Suprapubic skin (tissue), 4 donors: ENCODE results near the gene CNTN4. TPM values are rescaled to one million over a fixed set of nuclear protein-coding genes. Genes with fewer than 3 reads are reported as not detected.

ENCODE experiments used
- DNase-seq, 2 donors: peaks; one replicate each; pipeline ENCODE4 v3.0.0-alpha.2; 2019; ENCODE audit warnings: low spot score in 2 of 2
- H3K27ac ChIP-seq: fragments of 200-600 bp; sonication (generic); one replicate; pipeline ENCODE4 v1.5.1; 2019
- H3K27me3 ChIP-seq: fragments of 200-600 bp; sonication (generic); one replicate; pipeline ENCODE4 v1.5.1; 2019
- H3K36me3 ChIP-seq: fragments of 200-600 bp; sonication (generic); one replicate; pipeline ENCODE4 v1.5.1; 2019
- H3K4me1 ChIP-seq: fragments of 200-600 bp; sonication (generic); one replicate; pipeline ENCODE4 v1.5.1; 2019
- H3K4me3 ChIP-seq: fragments of 200-600 bp; sonication (generic); one replicate; pipeline ENCODE4 v1.5.1; 2019; ENCODE audit warnings: mild to moderate bottlenecking
- H3K9me3 ChIP-seq: fragments of 200-600 bp; sonication (generic); one replicate; pipeline ENCODE4 v1.5.1; 2019
- EP300 ChIP-seq: sonication (generic); formaldehyde crosslinking; IDR thresholded peaks from one replicate; pipeline ENCODE4 v1.6.1; 2017; ENCODE audit warnings: antibody characterized with exemption
- POLR2A ChIP-seq, 2 donors: fragments of 450-650 bp; IDR thresholded peaks; one replicate each; pipeline ENCODE4 v1.6.1; 2017; ENCODE audit warnings: antibody characterized with exemption in 2 of 2, mild to moderate bottlenecking in 2 of 2, moderate library complexity in 2 of 2
- POLR2AphosphoS5 ChIP-seq, 3 donors: sonication (generic); formaldehyde crosslinking; IDR thresholded peaks; one replicate each; pipeline ENCODE4 v1.6.1; 2017; ENCODE audit warnings: antibody characterized with exemption in 3 of 3
- WGBS: methylation state at CpG from one replicate; pipeline ENCODE4 v1.1.5; 2018; 5-methylcytosine and 5-hydroxymethylcytosine counted together
- total RNA-seq, 4 donors: library from RNA; depleted of rRNA; stranded (reverse); fragments of >200 nt; gene quantifications; one replicate each; pipeline ENCODE4 v1.1.0, GENCODE V29; 2016
- TF ChIP-seq, protein P1 (sequence below), 2 donors: fragments of 200-600 bp in 1 of 2; fragments of 450-650 bp in 1 of 2; sonication (generic) in 1 of 2; IDR thresholded peaks; one replicate each; pipeline ENCODE4 v1.5.1; 2016 to 2019; ENCODE audit warnings: antibody characterized with exemption in 2 of 2, mild to moderate bottlenecking in 1 of 2, moderate library complexity in 1 of 2

CNTN4 gene
- total RNA-seq, 4 donors from 2014 or later: 0.60 to 8.1 (median 7.5) TPM

DNA sequence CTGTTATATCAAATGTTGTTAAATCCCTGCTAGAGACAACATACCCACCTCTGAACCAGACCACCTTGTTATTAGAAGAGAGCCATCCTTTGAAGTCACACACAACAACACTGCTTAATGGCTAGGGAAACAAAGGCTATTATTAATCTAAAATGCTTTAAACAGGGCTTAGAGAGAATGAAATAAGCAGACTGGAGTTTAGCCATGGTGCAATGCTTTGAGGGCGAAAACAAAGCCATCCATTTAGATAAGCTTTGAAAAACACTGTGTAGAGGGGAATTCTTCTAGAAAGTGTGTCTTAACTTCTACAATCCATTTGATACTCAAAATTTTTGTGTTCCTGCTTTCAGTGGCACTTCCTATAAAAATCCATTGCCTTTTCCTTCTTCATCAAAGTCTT lies 862.9 kb downstream of the CNTN4 start:
- no peaks in the 10 kb centered on the region for H3K4me1 ChIP-seq
- H3K27me3 ChIP-seq: no peaks in the 10 kb centered on the region
- TF ChIP-seq POLR2A (IDR thresholded peaks at IDR 0.05) (no peak), POLR2AphosphoS5 (IDR thresholded peaks at IDR 0.05) (no peak), EP300 (no peak)
- TF ChIP-seq, protein P1, sequence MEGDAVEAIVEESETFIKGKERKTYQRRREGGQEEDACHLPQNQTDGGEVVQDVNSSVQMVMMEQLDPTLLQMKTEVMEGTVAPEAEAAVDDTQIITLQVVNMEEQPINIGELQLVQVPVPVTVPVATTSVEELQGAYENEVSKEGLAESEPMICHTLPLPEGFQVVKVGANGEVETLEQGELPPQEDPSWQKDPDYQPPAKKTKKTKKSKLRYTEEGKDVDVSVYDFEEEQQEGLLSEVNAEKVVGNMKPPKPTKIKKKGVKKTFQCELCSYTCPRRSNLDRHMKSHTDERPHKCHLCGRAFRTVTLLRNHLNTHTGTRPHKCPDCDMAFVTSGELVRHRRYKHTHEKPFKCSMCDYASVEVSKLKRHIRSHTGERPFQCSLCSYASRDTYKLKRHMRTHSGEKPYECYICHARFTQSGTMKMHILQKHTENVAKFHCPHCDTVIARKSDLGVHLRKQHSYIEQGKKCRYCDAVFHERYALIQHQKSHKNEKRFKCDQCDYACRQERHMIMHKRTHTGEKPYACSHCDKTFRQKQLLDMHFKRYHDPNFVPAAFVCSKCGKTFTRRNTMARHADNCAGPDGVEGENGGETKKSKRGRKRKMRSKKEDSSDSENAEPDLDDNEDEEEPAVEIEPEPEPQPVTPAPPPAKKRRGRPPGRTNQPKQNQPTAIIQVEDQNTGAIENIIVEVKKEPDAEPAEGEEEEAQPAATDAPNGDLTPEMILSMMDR (IDR thresholded peaks at IDR 0.05): no peak
- no peaks in the 10 kb centered on the region for H3K36me3 ChIP-seq
- 97% methylated on average over 1 of the region's 1 CpG for WGBS
- no peak overlapping the region for H3K4me3 ChIP-seq
- no peak for DNase-seq
- H3K27ac ChIP-seq: no peak overlapping the region
- no peaks in the 10 kb centered on the region for H3K9me3 ChIP-seq

DNA sequence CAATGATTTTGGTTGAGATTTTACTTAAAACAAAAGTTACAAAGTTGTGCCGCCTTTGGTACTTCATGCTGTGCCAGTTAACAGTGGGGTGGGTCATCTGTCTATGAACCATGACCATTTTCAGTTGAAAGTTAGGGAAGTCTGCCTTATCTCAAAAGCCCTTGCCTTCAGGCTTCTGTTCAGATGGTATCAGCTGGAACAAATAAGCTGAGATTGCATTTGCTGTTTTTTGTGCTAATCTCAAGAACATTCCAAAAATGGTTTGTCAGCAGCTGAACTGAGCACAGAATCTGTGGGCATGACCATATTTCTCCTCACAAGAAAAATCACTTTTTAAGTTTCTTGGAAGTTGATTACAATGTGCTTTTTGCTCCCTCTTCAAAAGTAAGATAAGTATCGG lies 869.2 kb downstream of the CNTN4 start:
- Histone ChIP-seq H3K27ac (no peak overlapping the region), H3K9me3 (no peaks in the 10 kb centered on the region), H3K36me3 (no peaks in the 10 kb centered on the region), H3K4me3 (no peak overlapping the region), H3K4me1 (no peaks in the 10 kb centered on the region), H3K27me3 (no peaks in the 10 kb centered on the region)
- DNase-seq: no peak
- WGBS: 51% methylated on average over 2 of the region's 2 CpGs
- TF ChIP-seq, protein P1 (IDR thresholded peaks at IDR 0.05): no peak
- TF ChIP-seq POLR2A (IDR thresholded peaks at IDR 0.05) (no peak), EP300 (no peak), POLR2AphosphoS5 (IDR thresholded peaks at IDR 0.05) (no peak)

DNA sequence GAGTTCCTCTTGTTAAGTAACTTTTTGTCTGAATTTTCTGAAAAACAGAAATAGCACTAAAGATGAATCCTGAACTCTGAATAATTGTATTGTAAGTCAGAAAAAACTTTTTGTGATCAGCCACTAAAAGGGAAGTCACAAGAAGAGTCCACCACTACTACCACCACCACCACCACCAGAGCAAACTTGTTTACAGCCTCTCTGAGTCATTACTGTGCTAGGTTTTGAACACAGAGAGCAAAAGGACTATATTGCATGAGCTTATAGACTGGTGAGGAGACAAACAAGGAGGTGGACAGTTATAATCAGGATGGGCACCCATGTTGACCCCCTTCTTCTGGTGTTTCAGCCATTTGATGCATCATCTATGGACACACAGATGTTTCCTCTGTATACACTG lies 869.8 kb downstream of the CNTN4 start:
- Histone ChIP-seq H3K4me3 (no peak overlapping the region), H3K27ac (no peak overlapping the region), H3K27me3 (no peaks in the 10 kb centered on the region), H3K9me3 (no peaks in the 10 kb centered on the region), H3K4me1 (no peaks in the 10 kb centered on the region), H3K36me3 (no peaks in the 10 kb centered on the region)
- no peak for DNase-seq
- TF ChIP-seq POLR2A (IDR thresholded peaks at IDR 0.05): no peak
- TF ChIP-seq, protein P1 (IDR thresholded peaks at IDR 0.05): no peak
- TF ChIP-seq EP300: no peak
- no peak for TF ChIP-seq POLR2AphosphoS5 (IDR thresholded peaks at IDR 0.05)

DNA sequence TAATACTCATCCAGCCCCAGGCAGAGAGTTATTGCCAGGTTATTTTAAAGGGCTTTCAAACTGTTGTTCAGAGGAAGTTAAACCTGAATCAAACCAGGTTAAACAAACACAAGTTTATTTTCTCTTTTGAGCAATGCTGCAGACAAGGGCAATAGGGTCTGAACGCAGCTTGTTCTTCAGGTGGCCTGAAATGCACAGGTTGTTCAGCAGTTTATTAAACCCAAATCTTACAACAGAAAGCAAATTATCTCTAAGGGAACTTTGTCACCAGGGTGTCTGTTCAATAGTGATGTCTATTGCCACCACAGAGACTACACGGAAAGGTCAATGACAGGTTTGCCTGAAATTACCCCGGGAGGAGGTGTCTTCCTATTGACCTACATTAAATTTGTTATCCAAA lies 877.5 kb downstream of the CNTN4 start:
- no peaks in the 10 kb centered on the region for H3K27me3 ChIP-seq
- no peak for DNase-seq
- 80% methylated on average over 3 of the region's 3 CpGs for WGBS

DNA sequence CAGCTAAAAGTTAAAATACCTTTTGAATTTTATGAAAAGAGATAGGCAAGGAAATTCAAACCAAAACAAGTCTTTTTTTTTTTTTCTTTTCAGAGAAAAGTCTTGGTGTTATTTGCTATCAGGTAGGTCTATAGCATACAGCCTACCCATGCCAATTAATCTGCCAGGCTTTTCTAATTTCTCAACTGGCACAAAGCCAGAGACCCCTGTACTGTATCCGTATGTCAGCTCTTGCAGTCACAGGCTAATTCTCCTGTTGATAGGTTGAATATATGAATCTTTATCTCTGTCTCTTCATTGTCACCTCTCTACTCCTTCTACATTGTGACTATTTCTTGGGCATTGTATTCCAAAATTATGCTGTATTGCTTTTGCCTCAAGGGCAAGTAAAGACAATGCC lies 878.1 kb downstream of the CNTN4 start:
- Histone ChIP-seq H3K4me3 (no peak overlapping the region), H3K36me3 (no peaks in the 10 kb centered on the region), H3K27ac (no peak overlapping the region), H3K9me3 (no peaks in the 10 kb centered on the region), H3K27me3 (no peaks in the 10 kb centered on the region), H3K4me1 (no peaks in the 10 kb centered on the region)
- WGBS: 50% methylated on average over 1 of the region's 1 CpG
- TF ChIP-seq, protein P1 (IDR thresholded peaks at IDR 0.05): no peak
- no peak for TF ChIP-seq POLR2A (IDR thresholded peaks at IDR 0.05)
- no peak for TF ChIP-seq POLR2AphosphoS5 (IDR thresholded peaks at IDR 0.05)
- TF ChIP-seq EP300: no peak
- no peak for DNase-seq

More for the DNA sequence above, 877.5 kb downstream of the CNTN4 start:
- TF ChIP-seq EP300: no peak
- no peak for TF ChIP-seq POLR2AphosphoS5 (IDR thresholded peaks at IDR 0.05)
- TF ChIP-seq POLR2A (IDR thresholded peaks at IDR 0.05): no peak
- TF ChIP-seq, protein P1 (IDR thresholded peaks at IDR 0.05): no peak
- H3K4me3 ChIP-seq: no peak overlapping the region
- H3K4me1 ChIP-seq: no peaks in the 10 kb centered on the region
- no peaks in the 10 kb centered on the region for H3K9me3 ChIP-seq
- no peak overlapping the region for H3K27ac ChIP-seq
- H3K36me3 ChIP-seq: no peaks in the 10 kb centered on the region
